IMR-90 (cell line): Measurements from ENCODE around the gene SIGLECL1. TPM values are rescaled to one million over a fixed set of nuclear protein-coding genes. Genes with fewer than 3 reads are reported as not detected.

Experiments used
- ATAC-seq: fragments of 200-7000 bp; cut with Tn5 transposase; 2 replicates; pipeline ENCODE4 v1.9.1; 2020; ENCODE audit warnings: low read depth, mild to moderate bottlenecking, moderate library complexity
- BruUV-seq: library from RNA; stranded (reverse); fragments of 400-500 nt; replicated peaks from 2 replicates; lab custom pipeline; 2021; lab: Mats Ljungman, UMichigan
- CTCF ChIA-PET: fragments of 300-600 bp; formaldehyde crosslinking; extraction: SDS; loops from one replicate; lab custom pipeline; 2021; ENCODE audit warnings: antibody characterized with exemption; lab: Yijun Ruan, JAX
- POLR2A ChIA-PET: fragments of 300-600 bp; sonication (Branson Sonifier 250); formaldehyde crosslinking; loops from one replicate; lab custom pipeline; 2022; ENCODE audit warnings: antibody characterized with exemption; ENCODE audit not compliant: unreplicated experiment; lab: Charles Lee
- DNase-seq: peaks from one replicate; pipeline ENCODE4 v3.0.0; 2013
- H2AFZ ChIP-seq: replicated peaks from 2 replicates; pipeline ENCODE3; 2013; ENCODE audit warnings: low read length, mild to moderate bottlenecking; ENCODE audit not compliant: poor library complexity
- H2AK5ac ChIP-seq: 2 replicates; pipeline ENCODE4 v1.6.1; 2013; ENCODE audit warnings: low read depth, low read length, inconsistent platforms
- H2AK9ac ChIP-seq: replicated peaks from 2 replicates; pipeline ENCODE3; 2013; ENCODE audit warnings: mild to moderate bottlenecking, low read depth, low read length, moderate library complexity; ENCODE audit not compliant: poor library complexity
- H2BK120ac ChIP-seq: 2 replicates; pipeline ENCODE4 v1.6.1; 2013; ENCODE audit warnings: low read depth, low read length, inconsistent platforms
- H2BK15ac ChIP-seq: 3 replicates; pipeline ENCODE4 v1.6.1; 2013; ENCODE audit warnings: low read depth, low read length, inconsistent platforms
- H2BK20ac ChIP-seq: 2 replicates; pipeline ENCODE4 v1.6.1; 2013; ENCODE audit warnings: low read depth, mild to moderate bottlenecking, inconsistent platforms, low read length, moderate library complexity
- H2BK5ac ChIP-seq: 2 replicates; pipeline ENCODE4 v1.6.1; 2013; ENCODE audit warnings: mild to moderate bottlenecking, low read depth, low read length, inconsistent platforms; ENCODE audit not compliant: poor library complexity, severe bottlenecking
- H3K14ac ChIP-seq: replicated peaks from 2 replicates; pipeline ENCODE4 v1.6.1; 2013; ENCODE audit warnings: low read depth, low read length, inconsistent platforms
- H3K18ac ChIP-seq: 2 replicates; pipeline ENCODE4 v1.6.1; 2013; ENCODE audit warnings: low read depth, low read length, control low read depth
- H3K23ac ChIP-seq: 2 replicates; pipeline ENCODE4 v1.6.1; 2013; ENCODE audit warnings: low read depth, low read length, inconsistent platforms
- H3K27ac ChIP-seq: 2 replicates; pipeline ENCODE4 v1.5.1; 2013; ENCODE audit warnings: mild to moderate bottlenecking, control low read depth, low read length; ENCODE audit not compliant: insufficient read depth
- H3K27me3 ChIP-seq: 2 replicates; pipeline ENCODE4 v1.6.1; 2013; ENCODE audit warnings: low read length; ENCODE audit not compliant: control insufficient read depth, insufficient read depth
- H3K36me3 ChIP-seq: 2 replicates; pipeline ENCODE4 v1.6.1; 2013; ENCODE audit warnings: low read length, mixed read lengths; ENCODE audit not compliant: control insufficient read depth, insufficient read depth
- H3K4ac ChIP-seq: 2 replicates; pipeline ENCODE4 v1.6.1; 2013; ENCODE audit warnings: low read depth, low read length, inconsistent platforms
- H3K4me1 ChIP-seq: 2 replicates; pipeline ENCODE4 v1.6.1; 2013; ENCODE audit warnings: low read length, mixed read lengths; ENCODE audit not compliant: control insufficient read depth, insufficient read depth
- H3K4me2 ChIP-seq: 2 replicates; pipeline ENCODE4 v1.6.1; 2013; ENCODE audit warnings: low read depth, mild to moderate bottlenecking, control low read depth, low read length, moderate library complexity
- H3K4me3 ChIP-seq: 2 replicates; pipeline ENCODE4 v1.5.1; 2013; ENCODE audit warnings: low read depth, mild to moderate bottlenecking, control low read depth, low read length, moderate library complexity; ENCODE audit not compliant: insufficient read depth
- H3K56ac ChIP-seq: 2 replicates; pipeline ENCODE4 v1.6.1; 2013; ENCODE audit warnings: low read length, inconsistent platforms; ENCODE audit not compliant: insufficient read depth; ENCODE audit errors: extremely low read depth
- H3K79me1 ChIP-seq, 2 experiments: 2 replicates each; pipeline ENCODE4 v1.6.1; 2013; ENCODE audit warnings: low read length in 2 of 2, inconsistent platforms in 1 of 2, low read depth in 1 of 2
- H3K9ac ChIP-seq: 2 replicates; pipeline ENCODE4 v1.6.1; 2013; ENCODE audit warnings: low read depth, low read length, control low read depth
- H3K9me1 ChIP-seq: 2 replicates; pipeline ENCODE4 v1.6.1; 2013; ENCODE audit warnings: low read length, inconsistent platforms; ENCODE audit not compliant: insufficient read depth
- H3K9me3 ChIP-seq: 2 replicates; pipeline ENCODE4 v1.6.1; 2013; ENCODE audit warnings: low read length; ENCODE audit not compliant: control insufficient read depth, insufficient read depth
- H4K20me1 ChIP-seq: 2 replicates; pipeline ENCODE4 v1.6.1; 2013; ENCODE audit warnings: low read length, inconsistent platforms; ENCODE audit not compliant: insufficient read depth
- H4K5ac ChIP-seq: 2 replicates; pipeline ENCODE4 v1.6.1; 2013; ENCODE audit warnings: mild to moderate bottlenecking, low read depth, low read length, control low read depth
- H4K8ac ChIP-seq, 2 experiments: 2 replicates each; pipeline ENCODE4 v1.6.1; 2013; ENCODE audit warnings: low read depth in 2 of 2, low read length in 2 of 2, control low read depth in 1 of 2, inconsistent platforms in 1 of 2
- H4K91ac ChIP-seq: 2 replicates; pipeline ENCODE4 v1.6.1; 2013; ENCODE audit warnings: low read depth, low read length, inconsistent platforms; ENCODE audit not compliant: insufficient read depth
- BHLHE40 ChIP-seq: fragments of 150-350 bp; IDR thresholded peaks from 2 replicates; pipeline ENCODE4 v1.6.1; 2016; ENCODE audit warnings: mild to moderate bottlenecking, low read depth, low read length
- CHD1 ChIP-seq: IDR thresholded peaks from 2 replicates; pipeline ENCODE4 v1.6.1; 2012; ENCODE audit warnings: low read depth, low read length, improper control_type of control experiment
- FOS ChIP-seq: fragments of 150-350 bp; IDR thresholded peaks from 2 replicates; pipeline ENCODE4 v1.6.1; 2016; ENCODE audit warnings: low read depth, low read length
- MAFK ChIP-seq: IDR thresholded peaks from 2 replicates; pipeline ENCODE4 v1.6.1; 2012; ENCODE audit warnings: low read depth, low read length, improper control_type of control experiment
- MAZ ChIP-seq: IDR thresholded peaks from 2 replicates; pipeline ENCODE4 v1.6.1; 2012; ENCODE audit warnings: low read depth, mild to moderate bottlenecking, low read length, improper control_type of control experiment, moderate library complexity, borderline replicate concordance
- POLR2A ChIP-seq: IDR thresholded peaks from 2 replicates; pipeline ENCODE4 v1.6.1; 2012; ENCODE audit warnings: mild to moderate bottlenecking, low read depth, low read length
- RAD21 ChIP-seq: IDR thresholded peaks from 2 replicates; pipeline ENCODE4 v1.6.1; 2012; ENCODE audit warnings: low read length, improper control_type of control experiment
- SMC3 ChIP-seq: fragments of 150-350 bp; IDR thresholded peaks from 2 replicates; pipeline ENCODE4 v1.6.1; 2016; ENCODE audit warnings: low read depth, mild to moderate bottlenecking, antibody characterized with exemption, low read length, moderate library complexity
- USF2 ChIP-seq: fragments of 150-350 bp; IDR thresholded peaks from 2 replicates; pipeline ENCODE4 v1.6.1; 2017; ENCODE audit warnings: mild to moderate bottlenecking, antibody characterized with exemption, low read length, low read depth
- WGBS, 2 experiments: methylation state at CpG; one replicate each; pipeline versions ENCODE4 v1.1.5 to v1.1.7; 2013; ENCODE audit warnings: missing lambda C conversion rate in 2 of 2; ENCODE audit not compliant: insufficient read length in 1 of 2; ENCODE audit errors: extremely low coverage in 2 of 2; 5-methylcytosine and 5-hydroxymethylcytosine counted together
- dilution Hi-C: fragments of 300-500 bp; cut with HindIII; formaldehyde crosslinking; loops from one replicate; pipeline ENCODE4 v1.14.3; 2018; ENCODE audit warnings: low sequenced_read_pairs; ENCODE audit not compliant: unreplicated experiment
- in situ Hi-C: fragments of 300-500 bp; cut with MboI; formaldehyde crosslinking; loops from 3 replicates; pipeline ENCODE4 v1.14.3; 2019; ENCODE audit warnings: low sequenced_read_pairs, inconsistent platforms, mixed read lengths
- intact Hi-C: fragments of 100-400 bp; cut with micrococcal nuclease; formaldehyde crosslinking; loops from 2 replicates; pipeline ENCODE4 v1.10.0; 2022
- polyA plus RNA-seq, 3 experiments: library from polyadenylated mRNA; depleted of rRNA; stranded (reverse); fragments of >200 nt; gene quantifications; 2 replicates each; pipeline ENCODE4 v1.2.3, GENCODE V29; 2012; ENCODE audit warnings: low replicate concordance in 1 of 3
- total RNA-seq: library from RNA; depleted of rRNA; stranded (reverse); fragments of >200 nt; gene quantifications from 2 replicates; pipeline ENCODE4 v1.2.3, GENCODE V29; 2012

Gene SIGLECL1
- total and polyA plus RNA-seq, 2 of the 4 experiments (the other 2 are of a cell fraction), result not detected

DNA sequence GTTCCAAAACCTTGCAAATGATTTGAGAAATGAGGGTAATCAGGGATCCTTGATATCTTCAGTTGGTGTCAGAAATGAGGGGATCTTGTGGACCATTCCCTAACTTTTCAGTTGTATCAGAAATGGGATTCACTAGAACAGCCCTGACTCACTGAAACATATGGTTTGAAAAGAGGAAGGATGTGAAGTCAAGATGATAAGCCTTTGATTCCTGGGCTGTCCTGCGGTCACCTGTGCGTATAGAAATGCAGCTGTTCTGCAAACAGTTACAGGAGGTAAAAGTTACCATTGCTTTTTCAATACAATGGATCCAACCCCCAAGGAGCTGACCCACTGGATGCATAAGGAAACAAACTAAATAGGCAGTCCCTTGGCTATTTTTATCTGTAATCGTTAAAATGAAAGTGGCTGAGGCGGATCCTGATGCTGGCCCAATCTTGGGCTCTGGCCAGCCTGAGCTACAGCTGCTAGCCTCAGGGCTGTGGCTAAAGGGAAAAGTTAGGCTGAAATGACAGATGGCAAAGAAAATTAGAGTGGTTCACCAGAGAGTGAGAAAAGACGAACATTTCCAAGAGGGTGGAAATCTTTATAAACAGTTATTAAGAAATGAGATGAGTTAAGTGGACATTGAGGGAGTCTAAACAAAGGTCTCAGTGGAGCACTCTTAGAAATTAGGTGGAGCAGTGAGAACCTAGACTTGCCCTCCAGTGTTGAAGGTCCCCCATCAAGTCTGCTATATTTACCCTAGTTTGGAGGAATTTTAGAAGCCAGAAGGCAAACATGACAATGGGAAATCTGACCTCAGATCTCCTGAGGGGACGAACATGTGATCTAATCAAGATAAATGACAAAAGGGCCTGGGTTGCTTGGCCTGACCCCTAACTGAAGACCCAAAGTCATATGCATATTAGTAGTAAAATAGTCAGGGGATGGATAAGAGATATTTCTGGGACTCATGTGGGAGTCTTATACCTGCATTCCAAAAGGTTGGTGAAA lies 7.6 kb downstream of the SIGLECL1 start:
- H3K27me3 ChIP-seq, result no peaks in the 10 kb centered on the region
- TF ChIP-seq BHLHE40 (no peak), POLR2A (no peak), USF2 (no peak), MAFK (no peak), CHD1 (no peak), MAZ (no peak), SMC3 (no peak), FOS (no peak), RAD21 (no peak)
- no peaks in the 10 kb centered on the region for H3K9me1 ChIP-seq
- no peak for ATAC-seq
- in situ Hi-C loops, result no loop called here
- H4K5ac ChIP-seq, result no peak overlapping the region
- intact Hi-C loops, result loop anchor here (1.0 kb wide), 1 partner anchor 100 kb away; no protein-coding TSS in a partner anchor
- H3K27ac ChIP-seq, result no peak overlapping the region
- H2AFZ ChIP-seq, result no peak overlapping the region
- no peaks in the 10 kb centered on the region for H4K20me1 ChIP-seq
- WGBS, 2 experiments, result 24% methylated on average over 3 of the region's 6 CpGs; no CpG with 5 or more reads in 1 of the 2 experiments
- H3K36me3 ChIP-seq, result no peaks in the 10 kb centered on the region
- no peak overlapping the region for H2AK5ac ChIP-seq
- POLR2A ChIA-PET, result no interaction called here
- no peak overlapping the region for H3K14ac ChIP-seq
- H3K23ac ChIP-seq, result no peak overlapping the region
- no peak overlapping the region for H3K56ac ChIP-seq
- H2AK9ac ChIP-seq, result no peak overlapping the region
- no peaks in the 10 kb centered on the region for H3K4me1 ChIP-seq
- H2BK5ac ChIP-seq, result no peak overlapping the region
- no peak overlapping the region for H3K4me3 ChIP-seq
- H2BK120ac ChIP-seq, result no peak overlapping the region
- H3K4ac ChIP-seq, result no peak overlapping the region
- dilution Hi-C loops, result no loop called here
- H4K91ac ChIP-seq, result no peak overlapping the region
- BruUV-seq, result no TSS peak
- H3K18ac ChIP-seq, result no peak overlapping the region
- no peaks in the 10 kb centered on the region for H3K79me1 ChIP-seq
- H3K9me3 ChIP-seq, result no peaks in the 10 kb centered on the region
- no peak overlapping the region for H2BK20ac ChIP-seq
- DNase-seq, result no peak
- H3K4me2 ChIP-seq, result no peak overlapping the region
- no peak overlapping the region for H4K8ac ChIP-seq
- H2BK15ac ChIP-seq, result no peak overlapping the region
- CTCF ChIA-PET, result interaction anchor here (0.7 to 1.3 kb wide), 4 partner anchors 10 to 57 kb away, joined by 3 to 4 read pairs (median 4); no protein-coding TSS in a partner anchor
- H3K9ac ChIP-seq, result no peak overlapping the region
